GM19351 (cell line): ENCODE measurements around the gene NAA40.
"Not testable (repeated sequence)": the region's sequence is repeated elsewhere in the genome, so short reads cannot be mapped to it uniquely, and the experiment has no call there.

ENCODE experiments used
- ATAC-seq: cut with Tn5 transposase; IDR thresholded peaks from one replicate; pipeline ENCODE4 v1.9.1; 2021; ENCODE audit warnings: mild to moderate bottlenecking, moderate library complexity; ENCODE audit not compliant: unreplicated experiment

The NAA40 gene

GRCh38 chr11:63937713-63938478, 906 bp upstream of the NAA40 start:
- no peak for ATAC-seq

- ATAC-seq: no peak
Observed at GRCh38 chr11:63939397-63939891, 642 bp downstream of the NAA40 start.

- ATAC-seq: no peak
Observed at GRCh38 chr11:63940786-63941185, 2.0 kb downstream of the NAA40 start.

- ATAC-seq: no peak
Observed at GRCh38 chr11:63941901-63942300, 3.1 kb downstream of the NAA40 start.

- no peak for ATAC-seq
Observed at GRCh38 chr11:63942803-63943202, 4.0 kb downstream of the NAA40 start.

GRCh38 chr11:63944987-63945386, 6.2 kb downstream of the NAA40 start:
- ATAC-seq: no peak

- no peak for ATAC-seq
Observed at GRCh38 chr11:63945477-63946163, 6.8 kb downstream of the NAA40 start.

GRCh38 chr11:63951779-63952536, 13.2 kb downstream of the NAA40 start:
- ATAC-seq: no peak

GRCh38 chr11:63952570-63952969, 13.8 kb downstream of the NAA40 start:
- no peak for ATAC-seq

- ATAC-seq: no peak
Observed at GRCh38 chr11:63958008-63958407, 19.2 kb downstream of the NAA40 start.

- ATAC-seq: peak; percentile 77
Observed at GRCh38 chr11:63961608-63962412, 23.0 kb downstream of the NAA40 start.

GRCh38 chr11:63963895-63964294, 25.1 kb downstream of the NAA40 start:
- not testable (repeated sequence) for ATAC-seq

GRCh38 chr11:63966444-63966843, 27.6 kb downstream of the NAA40 start:
- ATAC-seq: no peak

GRCh38 chr11:63969461-63969860, 30.7 kb downstream of the NAA40 start:
- no peak for ATAC-seq

- ATAC-seq: no peak
Observed at GRCh38 chr11:63970902-63971301, 32.1 kb downstream of the NAA40 start.

- not testable (repeated sequence) for ATAC-seq
Observed at GRCh38 chr11:63973912-63974258, 35.1 kb downstream of the NAA40 start.

- ATAC-seq: peak; percentile 99
Observed at GRCh38 chr11:63974259-63975143, 35.7 kb downstream of the NAA40 start, which contains the start of gene COX8A. Gene COX8A (plus strand): TSS chr11:63974620. CDS start chr11:63974681, 61 bp downstream.

- ATAC-seq: no peak
Observed at GRCh38 chr11:63978551-63979239, 39.9 kb downstream of the NAA40 start.

- no peak for ATAC-seq
Observed at GRCh38 chr11:63979426-63979825, 40.6 kb downstream of the NAA40 start.
